Spleen (tissue), 7 donors: ENCODE data around the gene PI4K2B.

Source experiments
- POLR2A ChIP-seq, 3 donors: fragments of 450-650 bp; IDR thresholded peaks; one replicate each; pipeline ENCODE4 v1.5.1; 2017; ENCODE audit warnings: antibody characterized with exemption in 3 of 3, mild to moderate bottlenecking in 1 of 3
- POLR2AphosphoS5 ChIP-seq, 3 donors: sonication (generic); formaldehyde crosslinking; IDR thresholded peaks; one replicate each; pipeline ENCODE4 v1.5.1; 2017; ENCODE audit warnings: antibody characterized with exemption in 3 of 3
- TF ChIP-seq, protein P1 (sequence below), 11 experiments: fragments of 200-600 bp in 7 of 11; fragments of 450-650 bp in 4 of 11; sonication (generic) in 4 of 11; IDR thresholded peaks in 8 of 11; conservative IDR thresholded peaks in 3 of 11; 1 replicate in 7 of 11; 2 replicates in 4 of 11; pipeline versions ENCODE4 v1.4.0 to v1.8.0; 2016 to 2021; ENCODE audit warnings: antibody characterized with exemption in 11 of 11, inconsistent platforms in 4 of 11, mild to moderate bottlenecking in 1 of 11
- donor health status: DM: no; HTN: no; CAD: no; lungs with moderate emphysema.
- donor health status: DM: no; HTN: no; CAD: no.
- donor health status: DM: no; HTN: no; CAD: no.

DNA sequence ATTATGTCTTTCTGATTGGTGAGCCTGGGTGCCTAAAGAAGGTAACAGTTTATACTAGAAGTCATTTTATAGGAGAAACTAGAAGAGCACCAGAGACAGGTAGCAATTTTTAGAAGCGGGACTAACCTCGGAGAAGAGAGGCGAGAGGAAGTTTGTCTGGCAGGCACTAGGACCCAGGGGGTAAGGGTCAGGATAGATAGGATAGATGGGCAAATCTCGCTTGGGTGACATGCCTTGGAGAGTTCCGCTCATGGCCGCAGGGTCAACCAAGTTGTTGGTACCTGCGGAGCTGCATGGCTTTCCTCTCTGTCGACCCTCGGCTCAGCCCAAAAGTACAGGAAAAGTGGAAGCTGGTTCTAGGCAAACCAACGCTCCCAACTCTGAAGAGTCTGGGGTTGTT lies 11.3 kb downstream of the PI4K2B start:
- no peak for TF ChIP-seq POLR2AphosphoS5 (IDR thresholded peaks at IDR 0.05)
- TF ChIP-seq, protein P1, sequence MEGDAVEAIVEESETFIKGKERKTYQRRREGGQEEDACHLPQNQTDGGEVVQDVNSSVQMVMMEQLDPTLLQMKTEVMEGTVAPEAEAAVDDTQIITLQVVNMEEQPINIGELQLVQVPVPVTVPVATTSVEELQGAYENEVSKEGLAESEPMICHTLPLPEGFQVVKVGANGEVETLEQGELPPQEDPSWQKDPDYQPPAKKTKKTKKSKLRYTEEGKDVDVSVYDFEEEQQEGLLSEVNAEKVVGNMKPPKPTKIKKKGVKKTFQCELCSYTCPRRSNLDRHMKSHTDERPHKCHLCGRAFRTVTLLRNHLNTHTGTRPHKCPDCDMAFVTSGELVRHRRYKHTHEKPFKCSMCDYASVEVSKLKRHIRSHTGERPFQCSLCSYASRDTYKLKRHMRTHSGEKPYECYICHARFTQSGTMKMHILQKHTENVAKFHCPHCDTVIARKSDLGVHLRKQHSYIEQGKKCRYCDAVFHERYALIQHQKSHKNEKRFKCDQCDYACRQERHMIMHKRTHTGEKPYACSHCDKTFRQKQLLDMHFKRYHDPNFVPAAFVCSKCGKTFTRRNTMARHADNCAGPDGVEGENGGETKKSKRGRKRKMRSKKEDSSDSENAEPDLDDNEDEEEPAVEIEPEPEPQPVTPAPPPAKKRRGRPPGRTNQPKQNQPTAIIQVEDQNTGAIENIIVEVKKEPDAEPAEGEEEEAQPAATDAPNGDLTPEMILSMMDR (IDR thresholded peaks at IDR 0.05 in 8 of 11, conservative IDR thresholded peaks at IDR 0.05 in 3 of 11) = no peak
- TF ChIP-seq POLR2A (IDR thresholded peaks at IDR 0.05) = no peak
